ENCODE measurements around the gene CDC25B.

- TF ChIP-seq JUNB (IDR thresholded peaks at IDR 0.05) (no peak), ZC3H11A (IDR thresholded peaks at IDR 0.05) (no peak), POLR2A (IDR thresholded peaks at IDR 0.05; ENCODE audit: low read length) (no peak), RAD21 (conservative IDR thresholded peaks at IDR 0.05 in 1 of 2, IDR thresholded peaks at IDR 0.05 in 1 of 2) (no peak), GATA3 (IDR thresholded peaks at IDR 0.05; ENCODE audit: borderline replicate concordance) (no peak)
Observed at GRCh38 chr20:3798908-3799248, 2.8 kb downstream of the CDC25B start.
